ENCODE data around the gene NPR2. TPM values are rescaled to one million over a fixed set of nuclear protein-coding genes. Genes with fewer than 3 reads are reported as not detected.

Gene NPR2
- polyA plus RNA-seq, 2 of the 4 experiments (the other 2 are of a cell fraction) = 7.8 to 18.8 TPM

GRCh38 chr9:35797311-35798109, 6.1 kb downstream of the NPR2 start:
- ATAC-seq (no peak), FAIRE-seq (no peak), DNase-seq (ENCODE audit: low read depth in 1 of 2, low spot score in 1 of 2) (no peak)
- POLR2A ChIA-PET = no interaction called here
- TF ChIP-seq HOXB13 (CRISPR knock-in tag; IDR thresholded peaks at IDR 0.05; ENCODE audit: low read depth) (no peak), CHD4 (IDR thresholded peaks at IDR 0.05; ENCODE audit: borderline replicate concordance) (no peak), CBX8 (IDR thresholded peaks at IDR 0.05) (no peak), KDM1A (IDR thresholded peaks at IDR 0.05; ENCODE audit: low read depth) (no peak), ZSCAN20 (CRISPR knock-in tag; IDR thresholded peaks at IDR 0.05) (no peak), ZC3H11A (IDR thresholded peaks at IDR 0.05) (no peak), HEYL (CRISPR knock-in tag; IDR thresholded peaks at IDR 0.05) (no peak), PBX3 (IDR thresholded peaks at IDR 0.05) (no peak), NPAS2 (CRISPR knock-in tag; IDR thresholded peaks at IDR 0.05; ENCODE audit: borderline replicate concordance) (no peak), MAZ (IDR thresholded peaks at IDR 0.05; ENCODE audit: borderline replicate concordance, low read depth, low read length) (no peak)
- Histone ChIP-seq H3K4me1 (peaks cover 33% of the 10 kb centered on the region), H3K9me3 (no peaks in the 10 kb centered on the region), H3K4me3 (no peak overlapping the region), H3K4me2 (no peak overlapping the region), H3K27ac (no peak overlapping the region)
- 93% methylated on average over 6 of the region's 6 CpGs for WGBS (ENCODE audit: missing lambda C conversion rate)
- CTCF ChIA-PET = interaction anchor here (0.9 to 9.8 kb wide), 8 partner anchors 8 to 114 kb away, joined by 3 to 91 read pairs (median 5); no protein-coding TSS in a partner anchor

- H3K4me1 ChIP-seq = peaks cover 33% of the 10 kb centered on the region
- peak overlapping the region; percentile 8 to 18; a peak in 3 of 6 replicates for H3K27ac ChIP-seq
- DNase-seq (ENCODE audit: low read depth in 1 of 2, low spot score in 1 of 2) = peak in 1 of 2 experiments; percentile 54
- ChIA-PET CTCF (interaction anchor here (0.7 to 9.8 kb wide), 6 partner anchors 10 to 147 kb away, joined by 3 to 91 read pairs (median 4); partner anchors contain the start of gene SPAG8), POLR2A (interaction anchor here (0.6 to 1.2 kb wide), 3 partner anchors 16 to 945 kb away, joined by 4 to 5 read pairs (median 5); partner anchors contain the start of gene HINT2)
- no peaks in the 10 kb centered on the region for H3K9me3 ChIP-seq
- FAIRE-seq = no peak
- no peak overlapping the region for H3K4me3 ChIP-seq
- peak; percentile 46 to 63; a peak in 5 of 6 replicates for ATAC-seq
- WGBS (ENCODE audit: missing lambda C conversion rate) = 90% methylated on average over 4 of the region's 4 CpGs
- peak overlapping the region; percentile 22; the same call in 1 of the 3 replicates for H3K4me2 ChIP-seq
- TF ChIP-seq BCL3 (IDR thresholded peaks at IDR 0.05) = no peak
- no peak for TF ChIP-seq NPAS2 (CRISPR knock-in tag; IDR thresholded peaks at IDR 0.05; ENCODE audit: borderline replicate concordance)
- no peak for TF ChIP-seq HES2 (IDR thresholded peaks at IDR 0.05)
- TF ChIP-seq EHF (CRISPR knock-in tag; IDR thresholded peaks at IDR 0.05) = no peak
- no peak for TF ChIP-seq KDM5A (IDR thresholded peaks at IDR 0.05)
- no peak for TF ChIP-seq REST (IDR thresholded peaks at IDR 0.05)
- no peak for TF ChIP-seq CHD2 (IDR thresholded peaks at IDR 0.05; ENCODE audit: low read length, partially characterized antibody)
- TF ChIP-seq NFE2L2 (conservative IDR thresholded peaks at IDR 0.05; ENCODE audit: low read length) = peak; percentile 32; the same call in 1 of the 2 replicates
- no peak for TF ChIP-seq SMC3 (IDR thresholded peaks at IDR 0.05)
- TF ChIP-seq TP53 (CRISPR knock-in tag; IDR thresholded peaks at IDR 0.05) = no peak
- TF ChIP-seq MAFK (IDR thresholded peaks at IDR 0.05; ENCODE audit: partially characterized antibody) = peak; percentile 73
- TF ChIP-seq TFCP2L1 (CRISPR knock-in tag; IDR thresholded peaks at IDR 0.05) = no peak
- no peak for TF ChIP-seq RARB (CRISPR knock-in tag; IDR thresholded peaks at IDR 0.05)
- TF ChIP-seq ESRRA (IDR thresholded peaks at IDR 0.05; ENCODE audit: borderline replicate concordance, low read length) = no peak
- no peak for TF ChIP-seq FOSL2 (IDR thresholded peaks at IDR 0.05)
- TF ChIP-seq FOSL2 (CRISPR knock-in tag; IDR thresholded peaks at IDR 0.05) = peak; percentile 30; the same call in 1 of the 2 replicates
- no peak for TF ChIP-seq HEYL (CRISPR knock-in tag; IDR thresholded peaks at IDR 0.05)
- peak; percentile 68 for TF ChIP-seq USF2 (IDR thresholded peaks at IDR 0.05)
- TF ChIP-seq ZNF302 (CRISPR knock-in tag; IDR thresholded peaks at IDR 0.05) = no peak
- TF ChIP-seq EP300 (IDR thresholded peaks at IDR 0.05) = no peak
- no peak for TF ChIP-seq FOXS1 (CRISPR knock-in tag; IDR thresholded peaks at IDR 0.05)
Measured at GRCh38 chr9:35798658-35799374, 7.4 kb downstream of the NPR2 start.

Data from A549 (cell line).